Measurements from ENCODE around the gene ABHD17A. TPM values are rescaled to one million over a fixed set of nuclear protein-coding genes. Genes with fewer than 3 reads are reported as not detected.
A peak's percentile ranks its signal among the peaks of the same experiment; 100 is the strongest.
"Not testable (repeated sequence)": the region's sequence is repeated elsewhere in the genome, so short reads cannot be mapped to it uniquely, and the experiment has no call there.

Gene ABHD17A
- total RNA-seq, 1 experiment from 2014 or later = 47.5 TPM

GRCh38 chr19:1876496-1877279, 8.6 kb downstream of the ABHD17A start:
- not testable (repeated sequence) for H3K9me3 Mint-ChIP-seq; H3T11ph ChIP-seq (ENCODE audit: low read length); H4K8ac ChIP-seq (replicated peaks; ENCODE audit: insufficient read length, low read depth, low read length); H3K23ac ChIP-seq (ENCODE audit: insufficient read length, low read depth, low read length); H2AFZ ChIP-seq (ENCODE audit: low read length); H3K27me3 ChIP-seq (ENCODE audit: insufficient read depth, low read length); H3K4ac ChIP-seq (ENCODE audit: low read depth, low read length); H3K36me3 Mint-ChIP-seq (ENCODE audit: insufficient read depth in 1 of 3, low read depth in 3 of 3); H2BK12ac ChIP-seq (ENCODE audit: insufficient read length, low read depth, low read length); H4K5ac ChIP-seq (ENCODE audit: insufficient read length, low read depth, low read length); H3K4me1 ChIP-seq (ENCODE audit: insufficient read depth, low read length); H2AK5ac ChIP-seq (ENCODE audit: insufficient read length, low read length); H3K9me3 ChIP-seq (ENCODE audit: control insufficient read depth, low read depth, low read length); H2BK5ac ChIP-seq (ENCODE audit: insufficient read length, low read length); H3K79me1 ChIP-seq (ENCODE audit: insufficient read depth, low read depth, low read length, poor library complexity, severe bottlenecking); H4K91ac ChIP-seq (ENCODE audit: insufficient read length, low read depth, low read length); H2BK120ac ChIP-seq (ENCODE audit: low read depth, low read length, poor library complexity, severe bottlenecking); H2BK15ac ChIP-seq (ENCODE audit: low read depth, low read length); H3K79me2 ChIP-seq (ENCODE audit: insufficient read depth, low read length); H3K27me3 Mint-ChIP-seq (ENCODE audit: low read depth); H4K20me1 ChIP-seq (ENCODE audit: control insufficient read depth, insufficient read depth, insufficient read length); H3K27ac ChIP-seq (ENCODE audit: insufficient read length, low read depth, low read length); DNase-seq; H3K56ac ChIP-seq (ENCODE audit: insufficient read length, low read depth, low read length); H2BK20ac ChIP-seq (ENCODE audit: low read depth, low read length, poor library complexity, severe bottlenecking)
- H3K4me2 ChIP-seq (ENCODE audit: insufficient read depth, insufficient read length, low read length) = peak overlapping the region; percentile 85
- Mint-ChIP-seq H3K4me3 (peak overlapping the region; percentile 98 to 99), H3K27ac (peak overlapping the region in 1 of 3 experiments; percentile 57; a peak in 2 of 7 replicates), H3K4me1 (peaks cover 14 to 15% of the 10 kb centered on the region in 2 experiments)
- peaks cover 21% of the 10 kb centered on the region for H3K23me2 ChIP-seq (ENCODE audit: insufficient read length, low read depth, low read length, poor library complexity, severe bottlenecking)
- no CpG with 5 or more reads among the region's 53 CpGs for WGBS (ENCODE audit: extremely low coverage, insufficient read length, low lambda C conversion rate)
- peak overlapping the region; percentile 79; the same call in 1 of the 2 replicates for H3K14ac ChIP-seq (ENCODE audit: insufficient read depth, low read length)
- peak; percentile 51; the same call in 1 of the 3 replicates for TF ChIP-seq CTCF (conservative IDR thresholded peaks at IDR 0.05)
- peak overlapping the region; percentile 71 for H3K18ac ChIP-seq (ENCODE audit: insufficient read length, low read depth, low read length)
- H3K9ac ChIP-seq (ENCODE audit: extremely low read depth, insufficient read length, low read length) = peak overlapping the region; percentile 56
